Endometrium (tissue), 2 donors: Measurements from ENCODE around the gene RAB33B.

Source experiments
- FAIRE-seq: peaks from 2 replicates; lab custom pipeline; 2012; peaks lifted over from hg19 to GRCh38; lab: Jason Lieb, UNC
- donor health status: control.
- donor health status: control.

RAB33B gene

GRCh38 chr4:139508581-139509237, 54.8 kb downstream of the RAB33B start:
- no peak for FAIRE-seq

GRCh38 chr4:139509727-139510410, 55.9 kb downstream of the RAB33B start:
- no peak for FAIRE-seq

DNA sequence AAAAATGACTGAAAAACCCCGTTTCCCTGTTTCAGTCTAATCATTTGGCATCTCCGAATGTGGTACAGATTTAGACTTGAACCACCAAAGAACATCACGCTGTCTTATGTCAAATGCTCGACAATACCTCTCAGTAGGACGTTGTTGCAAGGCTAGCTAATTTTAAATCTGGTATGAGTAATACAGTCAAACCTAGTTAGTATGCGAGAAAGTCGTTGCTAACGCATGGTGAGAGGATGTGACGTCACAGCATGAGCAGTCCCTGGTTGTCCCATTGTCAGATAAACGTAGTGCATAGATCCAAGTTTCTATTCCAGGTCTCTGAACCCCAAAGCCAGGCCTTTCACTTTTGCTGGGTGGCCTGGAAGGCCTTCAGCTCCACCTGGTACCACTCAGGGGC, 57.4 kb downstream of the RAB33B start:
- FAIRE-seq: no peak

GRCh38 chr4:139514382-139515059, 60.6 kb downstream of the RAB33B start:
- FAIRE-seq: no peak

DNA sequence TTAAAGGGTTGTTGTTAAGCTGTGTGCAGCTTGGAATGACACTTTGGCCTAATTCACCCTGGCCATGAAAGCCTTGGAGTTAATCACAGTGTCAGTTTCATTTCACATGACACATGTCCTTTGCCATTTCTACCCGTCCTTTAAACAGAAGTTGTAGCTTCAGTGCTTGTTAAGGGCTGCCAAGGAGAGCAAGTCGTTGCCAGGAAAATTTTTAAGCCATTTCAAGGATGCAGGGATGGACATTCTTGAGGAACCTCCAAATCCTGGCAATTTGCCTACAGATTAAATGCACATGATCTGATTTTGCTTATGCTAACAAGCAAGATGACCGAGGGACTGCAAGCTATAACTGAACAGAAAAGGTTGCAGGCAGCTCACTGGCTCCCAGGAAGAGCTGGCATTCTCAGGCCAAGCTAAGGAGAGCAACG, 61.6 kb downstream of the RAB33B start:
- FAIRE-seq: no peak

DNA sequence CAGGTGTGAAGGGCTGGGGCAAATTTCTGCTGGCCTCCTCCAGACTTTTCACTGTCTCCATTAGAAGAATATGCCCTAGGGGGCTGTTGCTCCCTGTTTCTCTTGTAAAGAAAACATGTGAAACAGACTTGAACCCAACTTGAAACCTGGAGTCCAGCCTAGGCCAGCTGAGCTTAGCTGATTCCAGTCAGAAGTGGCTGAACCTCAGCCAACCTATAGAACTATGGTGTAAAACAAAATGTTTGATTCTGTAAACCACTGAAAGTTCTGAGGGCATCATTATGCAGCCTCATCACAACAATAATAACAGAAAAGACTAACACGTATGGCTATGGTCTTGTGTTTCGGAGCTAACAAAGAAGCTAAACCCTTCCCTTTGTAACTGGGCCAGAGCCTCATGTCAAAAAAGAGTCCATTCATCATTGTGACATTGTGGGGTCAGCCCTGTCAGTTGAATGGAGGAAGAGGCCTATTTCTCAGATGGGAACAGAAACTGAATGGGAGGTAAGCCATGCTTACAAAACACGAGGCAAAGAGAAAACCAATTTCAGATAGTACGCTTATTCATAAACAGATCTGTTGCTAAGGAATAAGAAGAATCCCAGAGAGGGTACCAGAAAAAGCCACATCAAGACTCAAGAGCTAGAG, 68.0 kb downstream of the RAB33B start:
- FAIRE-seq: no peak

DNA sequence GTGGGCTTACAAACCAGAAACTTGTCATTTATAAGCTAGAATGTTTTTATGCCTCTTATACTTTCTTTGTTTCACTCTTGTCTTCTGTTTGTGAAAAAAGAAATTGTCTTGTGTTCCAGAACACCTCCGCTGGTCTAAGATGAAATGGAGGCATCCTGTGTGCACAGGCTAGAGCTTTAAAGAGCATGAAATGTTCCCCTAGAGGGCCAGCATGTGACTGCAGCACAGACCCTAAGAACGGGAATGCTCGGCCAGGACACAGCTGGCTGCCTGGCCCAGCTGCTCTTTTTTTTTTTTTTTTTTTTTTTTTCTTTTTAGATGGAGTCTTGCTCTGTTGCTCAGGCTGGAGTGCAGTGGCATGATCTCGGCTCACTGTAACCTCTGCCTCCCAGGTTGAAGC, 68.5 kb downstream of the RAB33B start:
- FAIRE-seq: no peak

DNA sequence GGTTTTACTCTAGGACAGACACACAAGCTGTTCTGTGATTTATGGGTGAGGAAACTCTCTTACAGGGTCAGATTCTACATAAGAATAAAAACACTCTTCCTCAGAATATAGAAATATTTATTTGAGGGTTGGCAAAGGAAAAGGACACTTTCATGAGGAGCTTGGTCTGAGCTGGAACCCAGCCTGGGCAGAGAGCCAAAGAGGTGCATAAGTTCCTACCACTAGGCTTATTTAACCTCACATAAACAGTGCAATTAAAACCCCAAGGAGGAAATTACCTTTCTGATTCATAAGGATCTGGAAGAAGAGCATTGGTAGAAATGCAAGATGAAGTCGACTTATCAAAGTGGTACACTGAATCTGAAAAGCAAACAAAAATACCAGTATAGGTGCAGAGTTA, 69.2 kb downstream of the RAB33B start:
- no peak for FAIRE-seq

DNA sequence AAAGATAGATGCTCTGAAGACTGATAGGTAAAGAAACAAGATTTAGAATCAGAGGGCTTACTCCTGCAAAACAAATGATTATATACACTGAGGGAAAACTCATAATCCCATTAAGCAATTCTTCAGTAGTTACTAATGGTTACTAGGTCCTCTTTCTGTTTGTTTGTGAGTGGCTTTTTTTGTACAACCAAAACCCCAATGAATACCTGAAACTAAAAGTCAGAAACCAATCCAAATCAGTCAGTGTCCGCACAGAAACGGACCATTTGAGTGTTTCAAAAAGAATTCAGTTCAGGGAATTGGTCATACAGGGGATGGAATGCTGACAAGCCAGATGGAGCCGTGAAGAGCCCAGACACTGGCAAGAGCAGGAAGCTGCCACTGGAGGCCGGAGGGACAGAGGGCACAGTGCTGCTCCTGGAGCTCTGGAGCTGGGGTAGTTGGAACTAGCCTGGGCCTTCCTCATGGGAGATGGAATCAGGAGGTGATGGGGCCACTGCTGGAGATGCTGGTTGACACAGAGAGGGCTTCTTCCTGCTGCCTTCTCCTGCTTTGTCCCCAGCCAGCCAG, 70.2 kb downstream of the RAB33B start:
- no peak for FAIRE-seq

DNA sequence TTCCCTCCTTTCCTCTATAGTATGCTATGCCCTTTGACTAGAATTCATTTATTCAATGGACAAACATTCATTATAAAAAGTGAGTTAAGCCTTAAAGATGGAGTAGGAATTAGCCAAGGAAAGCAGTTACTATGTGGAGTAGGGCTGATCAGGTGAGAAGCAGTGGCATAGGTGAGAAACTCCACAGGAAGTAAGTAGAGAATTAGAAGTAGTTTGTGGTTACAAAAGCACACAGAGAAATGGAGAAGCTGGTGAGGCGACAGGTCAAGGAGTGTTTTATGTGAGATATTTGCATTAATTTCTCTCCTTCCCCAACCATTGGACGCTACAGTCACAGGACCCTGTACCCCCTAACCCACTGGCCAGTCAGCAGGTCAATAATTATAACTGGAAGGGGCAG, 71.5 kb downstream of the RAB33B start:
- FAIRE-seq: no peak
